CD14-positive monocyte (primary cell): Measurements from ENCODE around the gene CARD9. TPM values are rescaled to one million over a fixed set of nuclear protein-coding genes. Genes with fewer than 3 reads are reported as not detected.

Experiments
- DNase-seq, 3 donors: peaks; one replicate each; pipeline ENCODE4 v3.0.0-alpha.2; 2011 to 2022
- H2AFZ ChIP-seq: 2 replicates; pipeline ENCODE4 v1.6.0; 2012; ENCODE audit warnings: mild to moderate bottlenecking, low read depth, low read length, inconsistent platforms; ENCODE audit not compliant: insufficient read depth, poor library complexity, severe bottlenecking
- H3K27ac ChIP-seq, 2 donors: 1 replicate in 1 of 2; 2 replicates in 1 of 2; pipeline ENCODE4 v1.5.1; 2012 to 2013; ENCODE audit warnings: low read length in 2 of 2, control low read depth in 1 of 2, inconsistent platforms in 1 of 2, low read depth in 1 of 2, mild to moderate bottlenecking in 1 of 2
- H3K27me3 ChIP-seq, 2 donors: one replicate each; pipeline versions ENCODE4 v1.6.0 to v1.6.1; 2011 to 2013; ENCODE audit warnings: low read length in 2 of 2; ENCODE audit not compliant: control insufficient read depth in 2 of 2, insufficient read depth in 2 of 2
- H3K36me3 ChIP-seq, 2 donors: replicated peaks in 1 of 2; 1 replicate in 1 of 2; 2 replicates in 1 of 2; pipeline versions ENCODE4 v1.5.1 to v1.6.1; 2012 to 2013; ENCODE audit warnings: low read length in 2 of 2, control low read depth in 1 of 2, inconsistent platforms in 1 of 2, mild to moderate bottlenecking in 1 of 2; ENCODE audit not compliant: insufficient read depth in 2 of 2, control insufficient read depth in 1 of 2
- H3K4me1 ChIP-seq, 2 donors: 1 replicate in 1 of 2; 2 replicates in 1 of 2; pipeline versions ENCODE4 v1.5.1 to v1.6.1; 2012 to 2013; ENCODE audit warnings: low read length in 2 of 2, control low read depth in 1 of 2, inconsistent platforms in 1 of 2, mild to moderate bottlenecking in 1 of 2, moderate library complexity in 1 of 2; ENCODE audit not compliant: insufficient read depth in 2 of 2, control insufficient read depth in 1 of 2
- H3K4me2 ChIP-seq: replicated peaks from 2 replicates; pipeline ENCODE3; 2012; ENCODE audit warnings: low read length, moderate library complexity, mild to moderate bottlenecking; ENCODE audit not compliant: poor library complexity, severe bottlenecking; ENCODE audit errors: extremely low read depth
- H3K4me3 ChIP-seq, 3 experiments: fragments of 200-600 bp in 1 of 3; sonication (generic) in 1 of 3; replicated peaks in 1 of 3; 1 replicate in 2 of 3; 2 replicates in 1 of 3; pipeline ENCODE4 v1.5.1; 2011 to 2013; ENCODE audit warnings: low read length in 3 of 3, mild to moderate bottlenecking in 3 of 3, control low read depth in 2 of 3, low read depth in 2 of 3, inconsistent platforms in 1 of 3, moderate library complexity in 1 of 3
- H3K79me2 ChIP-seq: 2 replicates; pipeline ENCODE4 v1.6.0; 2012; ENCODE audit warnings: mild to moderate bottlenecking, control low read depth, inconsistent platforms, low read length, moderate library complexity; ENCODE audit not compliant: insufficient read depth
- H3K9ac ChIP-seq: 2 replicates; pipeline ENCODE4 v1.6.0; 2017; ENCODE audit warnings: low read length, mild to moderate bottlenecking; ENCODE audit not compliant: insufficient read depth, poor library complexity, severe bottlenecking
- H3K9me3 ChIP-seq, 2 donors: replicated peaks in 1 of 2; 1 replicate in 1 of 2; 2 replicates in 1 of 2; pipeline versions ENCODE4 v1.5.1 to v1.6.1; 2012 to 2013; ENCODE audit warnings: low read length in 2 of 2, control low read depth in 1 of 2; ENCODE audit not compliant: control insufficient read depth in 1 of 2, insufficient read depth in 1 of 2
- H4K20me1 ChIP-seq: 2 replicates; pipeline ENCODE4 v1.6.0; 2012; ENCODE audit warnings: mild to moderate bottlenecking, low read length, control low read depth, moderate library complexity; ENCODE audit not compliant: insufficient read depth
- H3K27ac Mint-ChIP-seq, 7 donors: one replicate each; pipeline ENCODE4 v1.8.0; 2020; ENCODE audit warnings: mild to moderate bottlenecking in 7 of 7, mixed read lengths in 7 of 7, moderate library complexity in 6 of 7, inconsistent platforms in 2 of 7
- H3K27me3 Mint-ChIP-seq, 3 donors: one replicate each; pipeline ENCODE4 v1.8.0; 2021 to 2022; ENCODE audit warnings: low read depth in 3 of 3, mild to moderate bottlenecking in 3 of 3, mixed read lengths in 3 of 3, moderate library complexity in 3 of 3, inconsistent platforms in 1 of 3
- H3K36me3 Mint-ChIP-seq, 2 donors: one replicate each; pipeline ENCODE4 v1.8.0; 2020; ENCODE audit warnings: mixed read lengths in 2 of 2, inconsistent platforms in 1 of 2, mild to moderate bottlenecking in 1 of 2
- H3K4me1 Mint-ChIP-seq: one replicate; pipeline ENCODE4 v1.8.0; 2020; ENCODE audit warnings: mild to moderate bottlenecking, mixed read lengths
- H3K4me3 Mint-ChIP-seq, 2 donors: one replicate each; pipeline ENCODE4 v1.8.0; 2020; ENCODE audit warnings: mild to moderate bottlenecking in 2 of 2, mixed read lengths in 2 of 2, moderate library complexity in 1 of 2
- H3K9me3 Mint-ChIP-seq, 7 donors: one replicate each; pipeline ENCODE4 v1.8.0; 2020 to 2022; ENCODE audit warnings: mixed read lengths in 7 of 7, mild to moderate bottlenecking in 6 of 7, moderate library complexity in 6 of 7, inconsistent platforms in 2 of 7
- WGBS: methylation state at CpG from one replicate; pipeline ENCODE4 v1.1.5; 2013; ENCODE audit warnings: missing lambda C conversion rate; ENCODE audit not compliant: insufficient coverage; 5-methylcytosine and 5-hydroxymethylcytosine counted together
- intact Hi-C, 2 donors: fragments of 100-400 bp; cut with micrococcal nuclease; formaldehyde crosslinking; loops; one replicate each; pipeline versions ENCODE4 v1.15.0 to v1.15.1; 2023
- polyA plus RNA-seq, 3 donors: library from polyadenylated mRNA; depleted of rRNA in 1 of 3; unstranded in 2 of 3; stranded (reverse) in 1 of 3; fragments of 300-500 nt in 2 of 3; fragments of >200 nt in 1 of 3; fragmentation: Illumina TruSeq in 2 of 3; gene quantifications; 1 replicate in 2 of 3; 2 replicates in 1 of 3; pipeline ENCODE4 v1.2.3, GENCODE V29; 2012 to 2021
- TF ChIP-seq, protein P1 (sequence below): fragments of 200-600 bp; IDR thresholded peaks from one replicate; pipeline ENCODE4 v1.8.0; 2022; ENCODE audit warnings: antibody characterized with exemption, mild to moderate bottlenecking

The CARD9 gene
- polyA plus RNA-seq, 3 donors: 34.3 to 108 (median 41.4) TPM

GRCh38 chr9:136316896-136317676 lies 56.4 kb downstream of the CARD9 start:
- no peak overlapping the region for H3K4me2 ChIP-seq
- H3K4me1 ChIP-seq: no peaks in the 10 kb centered on the region
- WGBS: 97% methylated on average over 12 of the region's 13 CpGs
- intact Hi-C loops: no loop called here
- no peaks in the 10 kb centered on the region for H3K27me3 ChIP-seq
- H4K20me1 ChIP-seq: no peaks in the 10 kb centered on the region
- H3K27ac ChIP-seq: no peak overlapping the region
- TF ChIP-seq, protein P1, sequence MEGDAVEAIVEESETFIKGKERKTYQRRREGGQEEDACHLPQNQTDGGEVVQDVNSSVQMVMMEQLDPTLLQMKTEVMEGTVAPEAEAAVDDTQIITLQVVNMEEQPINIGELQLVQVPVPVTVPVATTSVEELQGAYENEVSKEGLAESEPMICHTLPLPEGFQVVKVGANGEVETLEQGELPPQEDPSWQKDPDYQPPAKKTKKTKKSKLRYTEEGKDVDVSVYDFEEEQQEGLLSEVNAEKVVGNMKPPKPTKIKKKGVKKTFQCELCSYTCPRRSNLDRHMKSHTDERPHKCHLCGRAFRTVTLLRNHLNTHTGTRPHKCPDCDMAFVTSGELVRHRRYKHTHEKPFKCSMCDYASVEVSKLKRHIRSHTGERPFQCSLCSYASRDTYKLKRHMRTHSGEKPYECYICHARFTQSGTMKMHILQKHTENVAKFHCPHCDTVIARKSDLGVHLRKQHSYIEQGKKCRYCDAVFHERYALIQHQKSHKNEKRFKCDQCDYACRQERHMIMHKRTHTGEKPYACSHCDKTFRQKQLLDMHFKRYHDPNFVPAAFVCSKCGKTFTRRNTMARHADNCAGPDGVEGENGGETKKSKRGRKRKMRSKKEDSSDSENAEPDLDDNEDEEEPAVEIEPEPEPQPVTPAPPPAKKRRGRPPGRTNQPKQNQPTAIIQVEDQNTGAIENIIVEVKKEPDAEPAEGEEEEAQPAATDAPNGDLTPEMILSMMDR: no peak
- Mint-ChIP-seq H3K27me3 (peaks cover 2 to 3% (median 2%) of the 10 kb centered on the region in 3 donors), H3K36me3 (peaks cover 0 to 6% of the 10 kb centered on the region in 2 donors), H3K27ac (no peak overlapping the region), H3K4me1 (peaks cover 1% of the 10 kb centered on the region), H3K4me3 (no peak overlapping the region), H3K9me3 (peaks cover 15 to 24% (median 18%) of the 10 kb centered on the region in 7 donors)
- H2AFZ ChIP-seq: no peak overlapping the region
- no peak overlapping the region for H3K9ac ChIP-seq
- H3K36me3 ChIP-seq: no peaks in the 10 kb centered on the region
- no peaks in the 10 kb centered on the region for H3K79me2 ChIP-seq
- H3K9me3 ChIP-seq: peaks cover 10 to 26% of the 10 kb centered on the region in 2 donors
- no peak for DNase-seq
- no peak overlapping the region for H3K4me3 ChIP-seq

- Histone ChIP-seq H3K9ac (no peak overlapping the region), H3K27ac (no peak overlapping the region), H3K4me1 (no peaks in the 10 kb centered on the region), H3K27me3 (no peaks in the 10 kb centered on the region), H3K9me3 (peaks cover 10 to 26% of the 10 kb centered on the region in 2 donors), H2AFZ (no peak overlapping the region), H4K20me1 (no peaks in the 10 kb centered on the region), H3K36me3 (no peaks in the 10 kb centered on the region), H3K79me2 (no peaks in the 10 kb centered on the region), H3K4me2 (no peak overlapping the region), H3K4me3 (no peak overlapping the region)
- Mint-ChIP-seq H3K27me3 (peaks cover under 1 to 2% (median 2%) of the 10 kb centered on the region in 3 donors), H3K4me3 (no peak overlapping the region), H3K9me3 (peaks cover 15 to 24% (median 18%) of the 10 kb centered on the region in 7 donors), H3K27ac (peak overlapping the region in 1 of 7 donors; percentile 7), H3K36me3 (peaks cover 0 to 6% of the 10 kb centered on the region in 2 donors), H3K4me1 (no peaks in the 10 kb centered on the region)
- 97% methylated on average over 21 of the region's 23 CpGs for WGBS
- intact Hi-C loops: no loop called here
- TF ChIP-seq, protein P1: no peak
- no peak for DNase-seq
Measured at GRCh38 chr9:136316271-136316751, 57.2 kb downstream of the CARD9 start.
